Measurements from ENCODE around the gene SH2B2.
"Not testable (repeated sequence)": the region's sequence is repeated elsewhere in the genome, so short reads cannot be mapped to it uniquely, and the experiment has no call there.

DNA sequence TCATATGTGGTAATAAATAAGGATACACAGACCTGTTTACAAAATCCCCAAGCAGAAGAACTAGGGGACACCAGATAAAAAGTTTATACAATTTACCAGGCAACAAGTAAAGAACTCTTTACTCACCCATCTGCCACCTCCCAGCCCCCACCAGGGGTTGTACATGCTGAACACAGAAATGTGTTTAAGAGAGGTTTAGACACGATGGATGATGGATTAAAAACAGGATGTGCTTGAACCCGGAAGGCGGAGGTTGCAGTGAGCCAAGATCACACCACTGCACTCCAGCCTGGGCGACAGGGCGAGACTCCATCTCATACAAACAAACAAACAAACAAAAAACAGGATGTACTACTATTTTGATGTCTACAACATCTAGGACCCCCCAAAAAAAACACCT lies 42.2 kb downstream of the SH2B2 start:
- TF ChIP-seq RARB, ZNF70 (CRISPR knock-in tag; IDR thresholded peaks at IDR 0.05): not testable (repeated sequence)
